ENCODE results near the gene IGFBP4. TPM values are rescaled to one million over a fixed set of nuclear protein-coding genes. Genes with fewer than 3 reads are reported as not detected.

The IGFBP4 gene
- total RNA-seq, 4 donors from 2014 or later = 35.1 to 90.4 (median 39.6) TPM

- 54 to 61% methylated on average over 16 of the region's 16 CpGs for WGBS, 2 donors
- intact Hi-C loops (cut with DNase I; ENCODE audit: low total_unique reads) = no loop called here
- no peak overlapping the region for H3K4me3 ChIP-seq (ENCODE audit: low read depth, poor library complexity, severe bottlenecking)
- TF ChIP-seq POLR2A (IDR thresholded peaks at IDR 0.05) (no peak), CTCF (IDR thresholded peaks at IDR 0.05) (no peak)
- DNase-seq (ENCODE audit: low spot score in 2 of 2) = no peak
These were observed 30.5 kb downstream of the IGFBP4 start for GRCh38 chr17:40473573-40474365.

- no peak for TF ChIP-seq CTCF (IDR thresholded peaks at IDR 0.05)
- no peak for TF ChIP-seq POLR2A (IDR thresholded peaks at IDR 0.05)
- 70 to 82% methylated on average over 9 of the region's 9 CpGs for WGBS, 2 donors
- DNase-seq (ENCODE audit: low spot score in 2 of 2) = no peak
- no peak overlapping the region for H3K4me3 ChIP-seq (ENCODE audit: low read depth, poor library complexity, severe bottlenecking)
- intact Hi-C loops (cut with DNase I; ENCODE audit: low total_unique reads) = no loop called here
These were observed 31.3 kb downstream of the IGFBP4 start for GRCh38 chr17:40474419-40475002.

- intact Hi-C loops (cut with DNase I; ENCODE audit: low total_unique reads) = no loop called here
- DNase-seq (ENCODE audit: low spot score in 2 of 2) = no peak
- no peak overlapping the region for H3K4me3 ChIP-seq (ENCODE audit: low read depth, poor library complexity, severe bottlenecking)
- no peak for TF ChIP-seq POLR2A (IDR thresholded peaks at IDR 0.05)
- TF ChIP-seq CTCF (IDR thresholded peaks at IDR 0.05) = no peak
- WGBS, 2 donors = 79 to 82% methylated on average over 18 of the region's 18 CpGs
These were observed 32.1 kb downstream of the IGFBP4 start for GRCh38 chr17:40475234-40475908.

GRCh38 chr17:40477796-40478195 is 34.5 kb downstream of the IGFBP4 start:
- 73 to 83% methylated on average over 1 of the region's 1 CpG for WGBS, 2 donors
- intact Hi-C loops (cut with DNase I; ENCODE audit: low total_unique reads) = no loop called here
- no peak for DNase-seq (ENCODE audit: low spot score in 2 of 2)
- TF ChIP-seq CTCF (IDR thresholded peaks at IDR 0.05) (no peak), POLR2A (IDR thresholded peaks at IDR 0.05) (no peak)
- no peak overlapping the region for H3K4me3 ChIP-seq (ENCODE audit: low read depth, poor library complexity, severe bottlenecking)

GRCh38 chr17:40478486-40478885 is 35.2 kb downstream of the IGFBP4 start:
- TF ChIP-seq CTCF (IDR thresholded peaks at IDR 0.05) (no peak), POLR2A (IDR thresholded peaks at IDR 0.05) (no peak)
- WGBS, 2 donors = 91 to 92% methylated on average over 13 of the region's 13 CpGs
- no peak for DNase-seq (ENCODE audit: low spot score in 2 of 2)
- intact Hi-C loops (cut with DNase I; ENCODE audit: low total_unique reads) = no loop called here
- H3K4me3 ChIP-seq (ENCODE audit: low read depth, poor library complexity, severe bottlenecking) = no peak overlapping the region

Measured in lower leg skin (tissue), 4 donors.